Measurements from ENCODE around the gene PAMR1.
A peak's percentile ranks its signal among the peaks of the same experiment; 100 is the strongest.

Gene PAMR1

GRCh38 chr11:35487532-35488078 lies 37.8 kb downstream of the PAMR1 start:
- DNase-seq (ENCODE audit: low read depth), result peak; percentile 40
- TF ChIP-seq, protein P1, sequence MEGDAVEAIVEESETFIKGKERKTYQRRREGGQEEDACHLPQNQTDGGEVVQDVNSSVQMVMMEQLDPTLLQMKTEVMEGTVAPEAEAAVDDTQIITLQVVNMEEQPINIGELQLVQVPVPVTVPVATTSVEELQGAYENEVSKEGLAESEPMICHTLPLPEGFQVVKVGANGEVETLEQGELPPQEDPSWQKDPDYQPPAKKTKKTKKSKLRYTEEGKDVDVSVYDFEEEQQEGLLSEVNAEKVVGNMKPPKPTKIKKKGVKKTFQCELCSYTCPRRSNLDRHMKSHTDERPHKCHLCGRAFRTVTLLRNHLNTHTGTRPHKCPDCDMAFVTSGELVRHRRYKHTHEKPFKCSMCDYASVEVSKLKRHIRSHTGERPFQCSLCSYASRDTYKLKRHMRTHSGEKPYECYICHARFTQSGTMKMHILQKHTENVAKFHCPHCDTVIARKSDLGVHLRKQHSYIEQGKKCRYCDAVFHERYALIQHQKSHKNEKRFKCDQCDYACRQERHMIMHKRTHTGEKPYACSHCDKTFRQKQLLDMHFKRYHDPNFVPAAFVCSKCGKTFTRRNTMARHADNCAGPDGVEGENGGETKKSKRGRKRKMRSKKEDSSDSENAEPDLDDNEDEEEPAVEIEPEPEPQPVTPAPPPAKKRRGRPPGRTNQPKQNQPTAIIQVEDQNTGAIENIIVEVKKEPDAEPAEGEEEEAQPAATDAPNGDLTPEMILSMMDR (IDR thresholded peaks at IDR 0.05; ENCODE audit: insufficient read depth, low read depth, low read length, missing control alignments), result peak; percentile 51

GRCh38 chr11:35486934-35487333 lies 38.5 kb downstream of the PAMR1 start:
- TF ChIP-seq, protein P1 (IDR thresholded peaks at IDR 0.05; ENCODE audit: insufficient read depth, low read depth, low read length, missing control alignments), result no peak
- DNase-seq (ENCODE audit: low read depth), result no peak
- no peak overlapping the region for H3K4me3 ChIP-seq (ENCODE audit: low read length)

More at GRCh38 chr11:35487532-35488078, 37.8 kb downstream of the PAMR1 start:
- no peak overlapping the region for H3K4me3 ChIP-seq (ENCODE audit: low read length)

GRCh38 chr11:35486446-35486845 lies 39.0 kb downstream of the PAMR1 start:
- no peak for DNase-seq (ENCODE audit: low read depth)
- TF ChIP-seq, protein P1 (IDR thresholded peaks at IDR 0.05; ENCODE audit: insufficient read depth, low read depth, low read length, missing control alignments), result no peak
- no peak overlapping the region for H3K4me3 ChIP-seq (ENCODE audit: low read length)

DNA sequence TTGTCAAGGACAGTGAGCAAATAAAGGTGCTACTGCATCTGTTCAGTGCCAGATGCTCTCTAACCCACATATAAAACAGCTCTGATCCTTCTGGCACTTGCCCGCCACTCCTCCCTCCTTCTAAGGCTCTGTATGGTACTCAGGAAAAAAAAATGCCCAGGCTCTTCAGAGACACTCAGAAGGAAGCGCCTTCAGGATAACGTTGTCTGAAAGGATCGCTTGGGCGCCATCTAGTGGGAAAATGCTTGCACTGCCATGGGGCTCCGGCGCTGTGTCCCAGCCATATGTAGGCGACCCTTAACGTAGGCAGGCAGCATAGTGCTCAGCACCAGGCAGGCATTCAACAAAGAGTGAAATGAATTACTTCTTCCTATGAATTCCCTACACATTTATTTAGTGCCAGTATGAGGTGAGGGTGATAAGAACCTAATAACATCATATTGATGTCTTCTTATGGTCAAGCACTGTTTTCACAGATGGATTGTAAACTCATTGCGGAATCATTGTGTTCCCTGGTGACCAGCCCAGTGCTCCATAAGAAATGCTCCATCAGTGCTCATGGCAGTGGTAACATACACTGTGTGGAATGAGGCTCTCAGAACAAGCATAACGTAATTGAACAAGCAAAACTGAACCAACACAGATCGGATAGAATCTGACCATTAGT lies 39.6 kb downstream of the PAMR1 start:
- TF ChIP-seq, protein P1 (IDR thresholded peaks at IDR 0.05; ENCODE audit: insufficient read depth, low read depth, low read length, missing control alignments), result peak; percentile 92
- DNase-seq (ENCODE audit: low read depth), result peak; percentile 70
- no peak overlapping the region for H3K4me3 ChIP-seq (ENCODE audit: low read length)

DNA sequence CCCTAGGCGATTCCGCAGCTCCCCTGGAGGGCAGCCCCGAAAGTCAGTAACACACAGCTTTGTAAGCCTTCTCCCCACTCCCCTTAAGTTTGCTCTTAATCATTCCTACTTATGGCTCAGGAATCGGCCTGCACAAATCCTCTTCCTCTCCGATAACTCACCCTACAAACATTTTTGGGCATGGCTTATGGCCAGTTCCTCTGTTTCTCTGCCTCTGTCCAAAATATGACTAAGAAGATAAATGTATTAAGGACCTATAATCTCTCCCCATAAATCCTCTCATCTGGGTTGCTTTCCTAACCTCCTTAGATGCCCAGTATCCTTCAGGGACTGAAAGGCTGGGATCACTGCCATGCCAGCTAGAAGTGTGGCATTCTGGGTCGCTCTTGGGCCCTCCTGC lies 41.0 kb downstream of the PAMR1 start:
- no peak overlapping the region for H3K4me3 ChIP-seq (ENCODE audit: low read length)
- peak; percentile 11 for DNase-seq (ENCODE audit: low read depth)
- TF ChIP-seq, protein P1 (IDR thresholded peaks at IDR 0.05; ENCODE audit: insufficient read depth, low read depth, low read length, missing control alignments), result no peak

DNA sequence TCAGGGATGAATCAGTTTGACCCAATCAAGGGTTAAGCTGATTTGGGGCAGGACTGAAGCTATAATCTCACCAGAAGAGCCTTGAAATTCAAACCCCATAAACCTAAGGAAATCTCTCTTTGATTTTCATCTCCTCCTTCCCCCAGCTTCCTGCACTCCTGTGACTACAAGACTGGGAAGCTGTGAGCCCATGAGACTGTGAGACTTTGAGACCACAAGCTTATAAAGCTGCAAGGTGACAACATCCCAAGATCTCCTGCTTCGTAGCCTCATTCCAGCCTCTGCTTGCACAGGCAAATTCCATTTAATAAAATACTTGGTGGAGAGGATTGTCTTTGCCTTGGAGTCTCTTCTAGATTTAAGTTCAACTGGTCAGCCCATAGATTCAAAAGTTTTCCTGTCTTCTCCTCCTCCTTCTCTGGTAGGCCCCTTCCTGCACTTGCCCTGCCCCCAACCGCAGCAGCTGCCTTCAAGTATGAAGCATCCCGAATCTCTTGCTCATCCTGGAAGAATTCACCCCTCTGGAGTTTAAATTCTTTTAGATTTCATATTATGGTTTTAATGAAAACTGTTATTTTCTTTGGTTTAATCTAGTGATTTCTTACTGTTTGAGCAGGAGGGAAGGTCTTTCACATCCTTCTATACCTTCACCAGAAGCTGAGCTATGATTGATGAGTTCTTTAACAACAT lies 42.1 kb downstream of the PAMR1 start:
- no peak for DNase-seq (ENCODE audit: low read depth)
- no peak overlapping the region for H3K4me3 ChIP-seq (ENCODE audit: low read length)
- TF ChIP-seq, protein P1 (IDR thresholded peaks at IDR 0.05; ENCODE audit: insufficient read depth, low read depth, low read length, missing control alignments), result no peak

All from epithelial cell of esophagus (primary cell).